Lower lobe of right lung (tissue), 2 donors: ENCODE data around the gene TACC2. TPM values are rescaled to one million over a fixed set of nuclear protein-coding genes. Genes with fewer than 3 reads are reported as not detected.
A peak's percentile ranks its signal among the peaks of the same experiment; 100 is the strongest.

ENCODE experiments used
- ATAC-seq, 2 donors: fragments of 200-7000 bp; cut with Tn5 transposase; one replicate each; pipeline ENCODE4 v1.9.1; 2020 to 2022; ENCODE audit warnings: mild to moderate bottlenecking in 2 of 2, moderate library complexity in 2 of 2
- DNase-seq: peaks from one replicate; pipeline ENCODE4 v3.0.0-alpha.2; 2020
- H3K27ac ChIP-seq: fragments of 200-600 bp; one replicate; pipeline ENCODE4 v1.8.0; 2022
- H3K27me3 ChIP-seq: fragments of 200-600 bp; one replicate; pipeline ENCODE4 v1.8.0; 2022; ENCODE audit warnings: low read depth
- H3K36me3 ChIP-seq: fragments of 200-600 bp; one replicate; pipeline ENCODE4 v1.8.0; 2022; ENCODE audit warnings: mild to moderate bottlenecking
- H3K4me1 ChIP-seq: fragments of 200-600 bp; one replicate; pipeline ENCODE4 v1.8.0; 2022
- H3K4me3 ChIP-seq: fragments of 200-600 bp; one replicate; pipeline ENCODE4 v1.8.0; 2022; ENCODE audit warnings: mild to moderate bottlenecking
- H3K9me3 ChIP-seq: fragments of 200-600 bp; one replicate; pipeline ENCODE4 v1.8.0; 2022
- intact Hi-C: fragments of 100-400 bp; cut with DNase I; formaldehyde crosslinking; loops from one replicate; pipeline ENCODE4 v1.11.0; 2022
- total RNA-seq: library from RNA; stranded (reverse); fragmentation: NEBNext Ultra II Directional; extraction: Animal tissue kit (Norgen Biotek cat#: 25700); gene quantifications from one replicate; pipeline ENCODE4 v1.2.1, GENCODE V29; 2021
- TF ChIP-seq, protein P1 (sequence below): fragments of 200-600 bp; IDR thresholded peaks from one replicate; pipeline ENCODE4 v1.8.0; 2022; ENCODE audit warnings: antibody characterized with exemption, mild to moderate bottlenecking
- donor health status: DM: no; HTN: yes; CAD: no; lungs with severe emphysema.

TACC2 gene
- total RNA-seq, 1 donor from 2014 or later = 141 TPM

DNA sequence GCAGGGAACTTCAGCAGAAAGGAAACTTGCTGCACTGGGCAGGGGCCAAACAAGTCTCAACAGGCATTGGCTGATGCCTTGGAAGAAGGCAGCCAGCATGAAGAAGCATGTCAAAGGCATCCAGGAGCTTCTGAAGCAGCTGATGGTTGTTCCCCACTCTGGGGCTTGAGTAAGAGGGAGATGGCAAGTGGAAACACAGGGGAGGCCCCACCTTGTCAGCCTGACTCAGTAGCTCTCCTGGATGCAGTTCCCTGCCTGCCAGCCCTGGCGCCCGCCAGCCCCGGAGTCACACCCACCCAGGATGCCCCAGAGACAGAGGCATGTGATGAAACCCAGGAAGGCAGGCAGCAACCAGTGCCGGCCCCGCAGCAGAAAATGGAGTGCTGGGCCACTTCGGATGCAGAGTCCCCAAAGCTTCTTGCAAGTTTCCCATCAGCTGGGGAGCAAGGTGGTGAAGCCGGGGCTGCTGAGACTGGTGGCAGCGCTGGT, 96.5 kb downstream of the TACC2 start:
- ATAC-seq (no peak), DNase-seq (no peak)
- H3K36me3 ChIP-seq = peaks cover 5% of the 10 kb centered on the region
- no peak overlapping the region for H3K27ac ChIP-seq
- H3K4me3 ChIP-seq = no peak overlapping the region
- no peaks in the 10 kb centered on the region for H3K9me3 ChIP-seq
- no peaks in the 10 kb centered on the region for H3K4me1 ChIP-seq
- no peaks in the 10 kb centered on the region for H3K27me3 ChIP-seq
- TF ChIP-seq, protein P1, sequence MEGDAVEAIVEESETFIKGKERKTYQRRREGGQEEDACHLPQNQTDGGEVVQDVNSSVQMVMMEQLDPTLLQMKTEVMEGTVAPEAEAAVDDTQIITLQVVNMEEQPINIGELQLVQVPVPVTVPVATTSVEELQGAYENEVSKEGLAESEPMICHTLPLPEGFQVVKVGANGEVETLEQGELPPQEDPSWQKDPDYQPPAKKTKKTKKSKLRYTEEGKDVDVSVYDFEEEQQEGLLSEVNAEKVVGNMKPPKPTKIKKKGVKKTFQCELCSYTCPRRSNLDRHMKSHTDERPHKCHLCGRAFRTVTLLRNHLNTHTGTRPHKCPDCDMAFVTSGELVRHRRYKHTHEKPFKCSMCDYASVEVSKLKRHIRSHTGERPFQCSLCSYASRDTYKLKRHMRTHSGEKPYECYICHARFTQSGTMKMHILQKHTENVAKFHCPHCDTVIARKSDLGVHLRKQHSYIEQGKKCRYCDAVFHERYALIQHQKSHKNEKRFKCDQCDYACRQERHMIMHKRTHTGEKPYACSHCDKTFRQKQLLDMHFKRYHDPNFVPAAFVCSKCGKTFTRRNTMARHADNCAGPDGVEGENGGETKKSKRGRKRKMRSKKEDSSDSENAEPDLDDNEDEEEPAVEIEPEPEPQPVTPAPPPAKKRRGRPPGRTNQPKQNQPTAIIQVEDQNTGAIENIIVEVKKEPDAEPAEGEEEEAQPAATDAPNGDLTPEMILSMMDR = no peak
- intact Hi-C loops = no loop called here

DNA sequence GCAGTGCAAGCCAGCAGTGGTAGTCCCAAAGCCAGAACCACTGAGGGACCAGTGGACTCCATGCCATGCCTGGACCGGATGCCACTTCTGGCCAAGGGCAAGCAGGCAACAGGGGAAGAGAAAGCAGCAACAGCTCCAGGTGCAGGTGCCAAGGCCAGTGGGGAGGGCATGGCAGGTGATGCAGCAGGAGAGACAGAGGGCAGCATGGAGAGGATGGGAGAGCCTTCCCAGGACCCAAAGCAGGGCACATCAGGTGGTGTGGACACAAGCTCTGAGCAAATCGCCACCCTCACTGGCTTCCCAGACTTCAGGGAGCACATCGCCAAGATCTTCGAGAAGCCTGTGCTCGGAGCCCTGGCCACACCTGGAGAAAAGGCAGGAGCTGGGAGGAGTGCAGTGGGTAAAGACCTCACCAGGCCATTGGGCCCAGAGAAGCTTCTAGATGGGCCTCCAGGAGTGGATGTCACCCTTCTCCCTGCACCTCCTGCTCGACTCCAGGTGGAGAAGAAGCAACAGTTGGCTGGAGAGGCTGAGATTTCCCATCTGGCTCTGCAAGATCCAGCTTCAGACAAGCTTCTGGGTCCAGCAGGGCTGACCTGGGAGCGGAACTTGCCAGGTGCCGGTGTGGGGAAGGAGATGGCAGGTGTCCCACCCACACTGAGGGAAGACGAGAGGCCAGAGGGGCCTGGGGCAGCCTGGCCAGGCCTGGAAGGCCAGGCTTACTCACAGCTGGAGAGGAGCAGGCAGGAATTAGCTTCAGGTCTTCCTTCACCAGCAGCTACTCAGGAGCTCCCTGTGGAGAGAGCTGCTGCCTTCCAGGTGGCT, 97.7 kb downstream of the TACC2 start:
- Histone ChIP-seq H3K27me3 (no peaks in the 10 kb centered on the region), H3K27ac (no peak overlapping the region), H3K4me3 (no peak overlapping the region), H3K4me1 (no peaks in the 10 kb centered on the region), H3K9me3 (no peaks in the 10 kb centered on the region), H3K36me3 (peaks cover 5% of the 10 kb centered on the region)
- TF ChIP-seq, protein P1 = no peak
- ATAC-seq = peak in 1 of 2 donors; percentile 17
- intact Hi-C loops = no loop called here
- DNase-seq = no peak

DNA sequence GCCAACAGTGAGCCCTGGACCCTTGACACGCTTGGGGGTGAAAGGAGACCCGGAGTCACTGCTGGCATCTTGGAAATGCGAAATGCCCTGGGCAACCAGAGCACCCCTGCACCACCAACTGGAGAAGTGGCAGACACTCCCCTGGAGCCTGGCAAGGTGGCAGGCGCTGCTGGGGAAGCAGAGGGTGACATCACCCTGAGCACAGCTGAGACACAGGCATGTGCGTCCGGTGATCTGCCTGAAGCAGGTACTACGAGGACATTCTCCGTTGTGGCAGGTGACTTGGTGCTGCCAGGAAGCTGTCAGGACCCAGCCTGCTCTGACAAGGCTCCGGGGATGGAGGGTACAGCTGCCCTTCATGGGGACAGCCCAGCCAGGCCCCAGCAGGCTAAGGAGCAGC, 98.5 kb downstream of the TACC2 start:
- Histone ChIP-seq H3K27ac (no peak overlapping the region), H3K4me1 (no peaks in the 10 kb centered on the region), H3K27me3 (no peaks in the 10 kb centered on the region), H3K9me3 (no peaks in the 10 kb centered on the region), H3K36me3 (peaks cover 5% of the 10 kb centered on the region), H3K4me3 (no peak overlapping the region)
- intact Hi-C loops = no loop called here
- DNase-seq = no peak
- TF ChIP-seq, protein P1 = no peak
- no peak for ATAC-seq

DNA sequence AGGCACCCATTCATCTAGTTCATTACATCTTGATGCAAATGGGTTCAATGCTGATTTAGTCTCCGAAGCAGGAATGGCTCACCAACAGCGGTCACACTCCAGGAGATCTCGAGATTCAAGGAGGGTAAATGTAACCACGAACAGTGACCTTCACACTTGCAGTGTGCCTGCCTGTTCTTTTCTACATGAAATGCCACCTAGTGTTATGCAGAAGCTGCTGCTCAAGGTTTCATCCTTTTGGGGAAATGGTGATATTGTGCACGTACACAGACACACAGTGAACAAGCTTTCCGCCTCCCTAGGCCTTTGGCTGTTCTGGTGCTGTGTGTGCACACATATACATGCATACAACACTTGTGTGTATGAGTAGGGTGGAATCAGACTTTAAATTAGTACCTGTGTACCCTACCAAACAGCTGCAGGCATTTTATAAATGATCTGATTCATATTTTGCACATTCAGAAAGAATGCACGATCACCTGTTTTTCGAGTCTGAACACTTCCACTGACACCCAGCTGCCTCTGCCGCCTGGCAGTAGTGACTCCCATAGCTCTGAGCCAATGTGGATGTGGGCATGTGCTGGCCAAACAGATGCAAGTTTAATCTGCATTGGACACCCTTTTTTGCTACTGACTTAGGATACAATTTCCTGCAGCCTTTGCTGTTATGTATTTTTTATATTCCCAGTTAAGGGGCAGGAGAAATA, 100.5 kb downstream of the TACC2 start:
- no peaks in the 10 kb centered on the region for H3K4me1 ChIP-seq
- TF ChIP-seq, protein P1 = no peak
- no peak overlapping the region for H3K4me3 ChIP-seq
- no peak overlapping the region for H3K27ac ChIP-seq
- DNase-seq (no peak), ATAC-seq (no peak)
- intact Hi-C loops = no loop called here
- peaks cover 5% of the 10 kb centered on the region for H3K36me3 ChIP-seq
- no peaks in the 10 kb centered on the region for H3K27me3 ChIP-seq
- no peaks in the 10 kb centered on the region for H3K9me3 ChIP-seq

DNA sequence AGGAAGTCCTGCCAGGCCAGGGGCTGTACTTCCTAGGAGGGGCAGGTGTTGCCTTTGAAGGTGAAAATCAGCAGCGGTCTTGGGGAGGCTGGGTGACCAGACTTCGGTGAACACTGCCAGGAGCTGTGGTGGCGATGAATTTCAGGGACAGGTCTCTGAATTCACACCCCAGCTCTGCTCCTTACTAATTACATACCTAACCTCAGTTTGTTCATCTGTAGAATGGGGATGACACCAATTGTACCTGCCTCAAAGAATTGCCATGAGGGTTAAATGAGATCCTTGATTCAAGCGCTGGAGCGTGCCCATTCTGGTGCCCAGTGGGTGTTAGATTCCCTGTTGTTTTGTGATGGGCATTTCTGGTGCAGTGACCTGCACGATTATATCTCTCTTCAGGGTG, 102.8 kb downstream of the TACC2 start:
- DNase-seq (no peak), ATAC-seq (no peak)
- no peaks in the 10 kb centered on the region for H3K4me1 ChIP-seq
- H3K27ac ChIP-seq = no peak overlapping the region
- H3K36me3 ChIP-seq = peaks cover 5% of the 10 kb centered on the region
- TF ChIP-seq, protein P1 = no peak
- H3K4me3 ChIP-seq = no peak overlapping the region
- H3K27me3 ChIP-seq = no peaks in the 10 kb centered on the region
- intact Hi-C loops = no loop called here
- no peaks in the 10 kb centered on the region for H3K9me3 ChIP-seq
